ENCODE data around the gene RTL10. TPM values are rescaled to one million over a fixed set of nuclear protein-coding genes. Genes with fewer than 3 reads are reported as not detected.

RTL10 gene
- total and polyA plus RNA-seq, 2 donors (not counting 1 experiment from before 2014, with no cell fraction given) = 6.4 to 15.2 TPM

DNA sequence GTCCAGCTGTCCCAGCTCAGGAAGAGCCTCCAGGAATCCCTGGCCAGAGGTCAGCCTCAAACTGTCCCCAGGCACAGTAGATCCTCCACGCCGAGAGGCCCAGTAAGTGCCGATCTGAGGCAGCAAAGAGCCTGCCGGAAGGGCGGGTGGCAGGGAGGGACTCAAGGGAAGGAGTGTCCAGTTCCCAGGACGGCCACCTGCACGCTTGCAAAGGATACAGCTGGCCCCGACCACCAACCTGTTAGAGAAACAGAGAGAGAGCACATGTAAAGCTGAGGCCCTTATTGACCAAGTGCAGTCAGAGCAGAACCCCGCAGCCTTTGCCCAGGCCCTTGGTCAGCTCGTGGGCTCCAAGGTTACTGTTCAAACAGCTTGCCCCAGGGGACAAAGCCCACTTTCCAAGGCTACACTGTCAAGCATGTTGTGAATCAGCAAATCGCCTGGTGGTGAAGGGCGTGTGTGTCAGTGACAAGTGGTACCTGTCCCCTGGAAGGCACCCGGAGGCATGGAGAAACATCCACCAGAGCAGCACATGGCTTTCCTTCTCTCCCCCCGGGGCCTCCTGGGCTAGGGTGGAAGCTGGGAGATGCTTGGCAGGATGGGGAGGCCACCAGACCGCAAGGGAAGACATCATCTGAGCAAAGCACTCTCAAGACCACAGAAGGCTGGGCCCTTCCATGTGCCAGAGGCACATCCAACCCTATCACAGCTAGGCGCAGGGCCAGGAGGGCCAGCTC lies 44.3 kb upstream of the RTL10 start:
- H3K4me1 Mint-ChIP-seq = no peaks in the 10 kb centered on the region
- intact Hi-C loops (cut with micrococcal nuclease) = loop anchor here (10.0 kb wide), 1 partner anchor 64 kb away; no protein-coding TSS in a partner anchor

DNA sequence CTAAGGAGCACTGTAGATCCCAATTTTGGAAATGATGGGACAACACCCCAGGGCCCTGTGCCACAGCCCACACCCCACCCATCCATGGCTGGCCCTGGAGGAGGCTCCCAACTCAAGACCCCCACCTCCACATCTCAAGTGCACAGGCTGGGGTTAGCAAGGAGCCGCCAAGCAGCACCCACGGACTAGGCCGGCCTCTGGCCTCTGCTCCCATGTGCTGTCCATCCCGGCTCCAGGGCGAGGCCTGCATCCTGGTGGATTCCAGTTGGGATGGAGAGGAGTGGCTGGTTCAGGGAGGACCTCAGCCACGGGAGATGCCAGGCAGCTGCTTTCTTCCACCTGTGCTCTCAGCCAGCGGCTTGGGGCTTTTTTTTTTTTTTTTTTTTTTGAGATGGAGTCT lies 43.5 kb upstream of the RTL10 start:
- WGBS (ENCODE audit: insufficient coverage) = 97% methylated on average over 4 of the region's 7 CpGs
- no peak overlapping the region for H3K27ac ChIP-seq (ENCODE audit: low read length in 2 of 2)
- POLR2A ChIA-PET = interaction anchor here (0.6 kb wide), 1 partner anchor 175 kb away, joined by 3 read pairs; the partner anchor contains the start of gene GP1BB
- CTCF ChIA-PET = no interaction called here
- no peaks in the 10 kb centered on the region for H3K4me1 ChIP-seq (ENCODE audit: control insufficient read depth in 2 of 2, insufficient read depth in 2 of 2, low read length in 2 of 2)
- H3K27ac Mint-ChIP-seq = no peak overlapping the region
- H3K9me3 ChIP-seq (ENCODE audit: control extremely low read depth in 1 of 3, control insufficient read depth in 2 of 3, insufficient read depth in 1 of 3, low read length in 2 of 3) = no peaks in the 10 kb centered on the region
- H3K27me3 Mint-ChIP-seq = no peaks in the 10 kb centered on the region
- H3K4me3 Mint-ChIP-seq = no peak overlapping the region
- H3K27me3 ChIP-seq (replicated peaks in 1 of 4; ENCODE audit: control extremely low read depth in 1 of 4, control insufficient read depth in 3 of 4, insufficient read depth in 4 of 4, low read length in 3 of 4) = no peaks in the 10 kb centered on the region
- intact Hi-C loops (cut with micrococcal nuclease) = loop anchor here (10.0 kb wide), 1 partner anchor 63 kb away; no protein-coding TSS in a partner anchor
- ATAC-seq (ENCODE audit: low read depth) (no peak), DNase-seq (no peak)
- no peaks in the 10 kb centered on the region for H3K9me3 Mint-ChIP-seq (ENCODE audit: insufficient read depth)
- no peaks in the 10 kb centered on the region for H3K4me1 Mint-ChIP-seq
- TF ChIP-seq, protein P1, sequence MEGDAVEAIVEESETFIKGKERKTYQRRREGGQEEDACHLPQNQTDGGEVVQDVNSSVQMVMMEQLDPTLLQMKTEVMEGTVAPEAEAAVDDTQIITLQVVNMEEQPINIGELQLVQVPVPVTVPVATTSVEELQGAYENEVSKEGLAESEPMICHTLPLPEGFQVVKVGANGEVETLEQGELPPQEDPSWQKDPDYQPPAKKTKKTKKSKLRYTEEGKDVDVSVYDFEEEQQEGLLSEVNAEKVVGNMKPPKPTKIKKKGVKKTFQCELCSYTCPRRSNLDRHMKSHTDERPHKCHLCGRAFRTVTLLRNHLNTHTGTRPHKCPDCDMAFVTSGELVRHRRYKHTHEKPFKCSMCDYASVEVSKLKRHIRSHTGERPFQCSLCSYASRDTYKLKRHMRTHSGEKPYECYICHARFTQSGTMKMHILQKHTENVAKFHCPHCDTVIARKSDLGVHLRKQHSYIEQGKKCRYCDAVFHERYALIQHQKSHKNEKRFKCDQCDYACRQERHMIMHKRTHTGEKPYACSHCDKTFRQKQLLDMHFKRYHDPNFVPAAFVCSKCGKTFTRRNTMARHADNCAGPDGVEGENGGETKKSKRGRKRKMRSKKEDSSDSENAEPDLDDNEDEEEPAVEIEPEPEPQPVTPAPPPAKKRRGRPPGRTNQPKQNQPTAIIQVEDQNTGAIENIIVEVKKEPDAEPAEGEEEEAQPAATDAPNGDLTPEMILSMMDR (IDR thresholded peaks at IDR 0.05) = no peak
- no peak for TF ChIP-seq EZH2 (IDR thresholded peaks at IDR 0.05; ENCODE audit: borderline replicate concordance, insufficient read depth, low read depth, low read length, poor library complexity, severe bottlenecking)
- H3K9ac ChIP-seq (ENCODE audit: low read length) = no peak overlapping the region
- H4K20me1 ChIP-seq (ENCODE audit: control insufficient read depth, insufficient read depth, low read length, poor library complexity, severe bottlenecking) = no peaks in the 10 kb centered on the region
- H3K79me2 ChIP-seq (ENCODE audit: control insufficient read depth, insufficient read depth, low read length) = no peaks in the 10 kb centered on the region
- H3K36me3 ChIP-seq (replicated peaks in 1 of 2; ENCODE audit: control extremely low read depth in 1 of 2, control insufficient read depth in 1 of 2, extremely low read depth in 1 of 2, insufficient read depth in 2 of 2, low read length in 1 of 2) = no peaks in the 10 kb centered on the region
- no peak overlapping the region for H3K4me2 ChIP-seq (replicated peaks; ENCODE audit: low read depth, low read length, poor library complexity, severe bottlenecking)
- H3K4me3 ChIP-seq (ENCODE audit: control extremely low read depth in 1 of 5, extremely low read depth in 1 of 5, insufficient read depth in 1 of 5, low read depth in 2 of 5, low read length in 4 of 5) = no peak overlapping the region
- H2AFZ ChIP-seq (ENCODE audit: insufficient read depth, low read depth, low read length, poor library complexity, severe bottlenecking) = no peak overlapping the region

More for the DNA sequence above, 44.3 kb upstream of the RTL10 start:
- no peak overlapping the region for H3K27ac ChIP-seq (ENCODE audit: low read length in 2 of 2)
- no peaks in the 10 kb centered on the region for H3K27me3 Mint-ChIP-seq
- no peak for TF ChIP-seq EZH2 (IDR thresholded peaks at IDR 0.05; ENCODE audit: borderline replicate concordance, insufficient read depth, low read depth, low read length, poor library complexity, severe bottlenecking)
- TF ChIP-seq, protein P1 (IDR thresholded peaks at IDR 0.05) = no peak
- H3K9ac ChIP-seq (ENCODE audit: low read length) = no peak overlapping the region
- H2AFZ ChIP-seq (ENCODE audit: insufficient read depth, low read depth, low read length, poor library complexity, severe bottlenecking) = no peak overlapping the region
- DNase-seq (no peak), ATAC-seq (ENCODE audit: low read depth) (no peak)
- 93% methylated on average over 13 of the region's 16 CpGs for WGBS (ENCODE audit: insufficient coverage)
- no peaks in the 10 kb centered on the region for H3K9me3 Mint-ChIP-seq (ENCODE audit: insufficient read depth)
- no peaks in the 10 kb centered on the region for H4K20me1 ChIP-seq (ENCODE audit: control insufficient read depth, insufficient read depth, low read length, poor library complexity, severe bottlenecking)
- H3K79me2 ChIP-seq (ENCODE audit: control insufficient read depth, insufficient read depth, low read length) = no peaks in the 10 kb centered on the region
- no peaks in the 10 kb centered on the region for H3K9me3 ChIP-seq (ENCODE audit: control extremely low read depth in 1 of 3, control insufficient read depth in 2 of 3, insufficient read depth in 1 of 3, low read length in 2 of 3)
- CTCF ChIA-PET = interaction anchor here (0.5 to 1.8 kb wide), 2 partner anchors 169 to 346 kb away, joined by 4 to 6 read pairs; no protein-coding TSS in a partner anchor
- H3K4me1 ChIP-seq (ENCODE audit: control insufficient read depth in 2 of 2, insufficient read depth in 2 of 2, low read length in 2 of 2) = no peaks in the 10 kb centered on the region
- no peak overlapping the region for H3K4me3 Mint-ChIP-seq
- no peak overlapping the region for H3K4me3 ChIP-seq (ENCODE audit: control extremely low read depth in 1 of 5, extremely low read depth in 1 of 5, insufficient read depth in 1 of 5, low read depth in 2 of 5, low read length in 4 of 5)
- H3K27me3 ChIP-seq (replicated peaks in 1 of 4; ENCODE audit: control extremely low read depth in 1 of 4, control insufficient read depth in 3 of 4, insufficient read depth in 4 of 4, low read length in 3 of 4) = no peaks in the 10 kb centered on the region
- H3K36me3 ChIP-seq (replicated peaks in 1 of 2; ENCODE audit: control extremely low read depth in 1 of 2, control insufficient read depth in 1 of 2, extremely low read depth in 1 of 2, insufficient read depth in 2 of 2, low read length in 1 of 2) = no peaks in the 10 kb centered on the region
- no peak overlapping the region for H3K4me2 ChIP-seq (replicated peaks; ENCODE audit: low read depth, low read length, poor library complexity, severe bottlenecking)
- no peak overlapping the region for H3K27ac Mint-ChIP-seq
- POLR2A ChIA-PET = interaction anchor here (0.6 kb wide), 1 partner anchor 175 kb away, joined by 3 read pairs; the partner anchor contains the start of gene GP1BB

All from B cell (primary cell).